UCSD-AML1 (cell line): Measurements from ENCODE around the gene PON1.

ENCODE experiments used
- DNase-seq: peaks from one replicate; lab custom pipeline; 2025; ENCODE audit not compliant: unreplicated experiment; lab: John Stamatoyannopoulos, UW

The PON1 gene

DNA sequence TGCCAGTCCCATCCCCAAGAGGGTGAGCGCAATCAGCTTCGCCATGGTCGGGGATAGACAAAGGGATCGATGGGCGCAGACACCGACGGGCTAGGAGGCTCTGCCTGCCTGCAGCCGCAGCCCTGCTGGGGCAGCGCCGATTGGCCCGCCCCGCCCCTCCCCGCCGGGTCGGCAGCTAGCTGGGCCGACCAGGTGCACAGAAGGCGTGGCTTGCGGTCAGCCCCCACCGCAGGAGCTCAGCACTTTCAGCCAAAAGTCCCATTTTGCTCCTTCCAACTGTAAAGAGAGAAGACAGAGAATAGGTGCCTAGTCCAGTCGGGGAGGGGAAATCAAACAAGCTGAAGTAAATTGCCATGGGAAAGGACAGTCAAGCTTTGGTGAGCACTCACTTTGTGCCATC, at the start of gene PON1:
Gene PON1, minus strand, starts transcription at position 102 of the 400 bp plus-strand sequence. Its CDS starts 57 bp downstream, at position 45.
- no peak for DNase-seq

GRCh38 chr7:95373323-95373722, 49.0 kb upstream of the PON1 start:
- DNase-seq: no peak

- no peak for DNase-seq
These were observed 43.9 kb upstream of the PON1 start for GRCh38 chr7:95368235-95368634.

DNA sequence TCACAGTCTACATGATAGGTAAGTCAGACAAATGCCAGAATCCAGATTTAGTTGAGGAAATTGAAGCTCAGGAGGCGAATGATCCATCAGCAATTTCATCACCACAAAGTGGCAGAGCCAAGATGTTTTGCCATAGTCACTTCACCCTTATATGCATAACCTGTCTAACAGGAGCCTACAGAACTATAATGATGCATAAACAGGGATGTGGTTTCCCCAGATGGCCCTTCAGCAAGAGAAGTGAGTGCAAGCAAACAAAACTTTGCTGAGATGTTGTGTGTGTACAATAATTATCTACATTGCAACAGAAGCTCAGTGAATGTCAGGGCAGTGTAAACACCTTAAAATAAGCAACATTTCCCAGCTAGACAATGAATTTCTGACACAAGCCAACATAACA, 43.3 kb upstream of the PON1 start:
- DNase-seq: no peak

GRCh38 chr7:95365151-95365550, 40.8 kb upstream of the PON1 start:
- DNase-seq: no peak

- DNase-seq: no peak
These were observed 33.3 kb upstream of the PON1 start for GRCh38 chr7:95357623-95358022.

- no peak for DNase-seq
These were observed 18.4 kb upstream of the PON1 start for GRCh38 chr7:95342642-95343307.

DNA sequence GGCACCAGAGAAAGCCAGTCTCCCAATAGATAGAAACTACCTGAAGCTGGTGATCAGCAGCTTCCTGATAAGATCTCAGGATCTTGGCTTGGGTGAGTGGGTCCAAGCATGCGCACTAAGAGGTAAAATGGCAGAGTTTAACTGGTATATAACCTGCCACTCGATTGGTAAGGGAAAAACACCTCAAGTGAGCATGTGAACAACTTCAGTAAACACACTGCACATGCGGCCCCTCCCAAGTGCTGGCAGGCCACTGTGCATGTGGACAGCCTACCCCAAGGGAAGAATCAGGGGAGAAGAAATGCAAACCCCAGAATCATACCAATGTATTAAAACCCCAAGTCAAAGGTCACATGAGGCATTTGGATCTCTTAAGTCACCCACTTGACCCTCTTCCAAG, 17.7 kb upstream of the PON1 start:
- no peak for DNase-seq

DNA sequence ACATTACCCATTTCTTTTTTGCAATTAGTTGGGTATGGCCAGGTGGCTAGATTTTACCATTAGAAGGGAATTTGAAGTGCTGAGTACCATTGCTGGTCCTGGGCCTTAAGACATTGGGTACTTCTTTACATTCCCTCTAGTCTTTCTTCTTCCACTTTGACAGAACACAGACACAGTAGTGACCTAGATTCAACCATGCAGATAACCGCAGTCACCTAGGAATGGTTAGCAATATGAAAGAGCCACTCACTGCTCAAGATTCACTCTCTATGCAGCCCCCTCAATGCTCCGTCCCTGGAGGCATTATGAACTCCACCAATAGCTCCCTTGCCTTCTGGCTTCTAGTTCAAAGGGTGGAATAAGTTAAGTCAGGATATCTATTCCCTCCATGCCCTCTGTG, 16.2 kb upstream of the PON1 start:
- DNase-seq: no peak

- no peak for DNase-seq
These were observed 14.5 kb upstream of the PON1 start for GRCh38 chr7:95338832-95339231.

GRCh38 chr7:95335093-95335492, 10.8 kb upstream of the PON1 start:
- DNase-seq: no peak

DNA sequence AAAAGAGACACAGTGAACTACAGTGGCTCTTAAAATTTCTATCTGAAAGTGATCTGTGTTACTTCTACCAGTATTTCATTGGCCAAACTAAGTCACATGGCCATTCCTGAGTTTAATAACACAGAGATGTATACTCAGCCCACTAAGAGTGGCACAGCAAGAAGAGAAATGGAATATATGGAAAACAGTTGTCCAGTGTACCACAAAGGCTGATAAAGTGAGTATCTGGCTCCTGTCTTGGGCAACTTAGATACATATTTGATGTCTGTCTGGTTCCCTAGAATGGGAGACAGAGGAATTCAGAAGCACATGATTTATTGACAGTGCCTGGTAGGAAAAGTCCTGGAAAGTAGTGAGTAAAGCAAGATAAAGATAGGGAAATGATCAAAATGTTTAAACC, 10.1 kb upstream of the PON1 start:
- no peak for DNase-seq

GRCh38 chr7:95330961-95331337, 6.6 kb upstream of the PON1 start:
- no peak for DNase-seq

- DNase-seq: no peak
These were observed 6.0 kb upstream of the PON1 start for GRCh38 chr7:95330204-95330960.

GRCh38 chr7:95327356-95327755, 3.0 kb upstream of the PON1 start:
- no peak for DNase-seq

- DNase-seq: no peak
These were observed 762 bp downstream of the PON1 start for GRCh38 chr7:95323410-95324129.

- no peak for DNase-seq
These were observed 1.5 kb downstream of the PON1 start for GRCh38 chr7:95322854-95323253.

DNA sequence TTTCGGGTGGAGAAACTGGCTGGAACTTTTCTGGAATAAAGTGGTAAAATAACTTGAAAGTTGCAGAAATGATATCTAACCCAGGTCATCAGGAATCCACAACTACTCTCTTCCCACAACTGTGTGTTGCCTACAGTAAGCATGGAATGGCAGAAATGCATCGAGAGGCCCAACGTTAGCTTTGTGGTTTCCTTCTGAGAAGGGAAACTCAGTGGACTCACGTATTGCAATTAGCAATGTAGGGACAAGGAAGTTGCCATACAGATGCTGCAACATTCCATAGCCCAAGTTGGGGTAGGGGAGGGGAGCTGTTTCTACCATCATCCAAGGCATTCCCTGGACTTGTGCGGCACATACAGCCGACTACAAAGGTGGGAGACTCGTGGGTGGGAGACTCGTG, 1.9 kb downstream of the PON1 start:
- no peak for DNase-seq

- DNase-seq: no peak
These were observed 2.6 kb downstream of the PON1 start for GRCh38 chr7:95321720-95322119.

GRCh38 chr7:95320651-95321050, 3.7 kb downstream of the PON1 start:
- no peak for DNase-seq

- no peak for DNase-seq
These were observed 4.8 kb downstream of the PON1 start for GRCh38 chr7:95319570-95319969.

GRCh38 chr7:95318501-95319100, 5.7 kb downstream of the PON1 start:
- DNase-seq: no peak
